ENCODE measurements around the gene DDX56. TPM values are rescaled to one million over a fixed set of nuclear protein-coding genes. Genes with fewer than 3 reads are reported as not detected.

The DDX56 gene
- total and polyA plus RNA-seq, 9 of the 15 experiments (the other 6 are each of a cell fraction or from before 2014, with no cell fraction given) = 33.0 to 145 (median 102) TPM

DNA sequence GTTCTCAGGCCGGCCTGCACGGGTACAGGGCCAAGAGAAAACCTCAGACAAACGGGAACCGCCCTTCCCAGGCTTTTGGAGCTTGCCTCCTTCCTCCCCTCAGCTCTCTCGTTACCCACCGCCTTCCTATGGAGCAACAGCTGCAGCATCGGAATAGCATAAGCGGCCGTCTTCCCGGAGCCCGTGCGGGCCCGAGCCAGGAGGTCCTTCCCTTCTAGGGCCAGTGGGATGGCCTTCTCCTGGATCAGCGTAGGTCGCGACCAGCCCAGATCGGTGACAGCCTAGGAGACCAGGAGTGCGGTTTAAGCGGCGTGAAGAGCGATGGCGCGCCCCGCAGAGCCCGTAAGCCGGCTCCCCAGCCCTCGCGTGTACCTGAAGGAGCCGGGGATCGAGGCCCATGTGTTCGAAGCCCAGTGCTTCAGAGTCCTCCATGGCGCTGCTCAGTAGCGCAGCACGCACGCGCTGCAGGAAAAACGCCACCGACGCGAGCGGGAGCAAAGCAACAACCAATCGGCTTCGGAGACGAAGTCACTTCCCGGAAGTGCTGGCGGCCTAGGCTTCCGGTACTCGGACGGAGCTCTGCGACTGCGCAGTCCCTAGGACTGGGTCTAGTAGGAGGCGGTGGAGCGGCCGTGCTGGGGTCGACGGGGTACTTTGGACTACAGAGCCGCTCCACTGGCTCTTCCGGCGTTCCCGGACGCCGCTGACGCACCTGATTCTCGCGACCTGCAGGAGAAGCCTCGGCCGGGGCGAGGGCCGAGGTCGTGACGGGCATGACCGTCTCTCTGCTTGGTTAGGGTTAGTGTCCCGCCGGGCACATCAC, at the start of gene DDX56 (continued):
- TF ChIP-seq FOSL1 (tag; conservative IDR thresholded peaks at IDR 0.05) (no peak), SREBF1 (IDR thresholded peaks at IDR 0.05; ENCODE audit: borderline replicate concordance, low read depth, low read length) (no peak), MAZ (CRISPR knock-in tag; conservative IDR thresholded peaks at IDR 0.05 in 1 of 2, IDR thresholded peaks at IDR 0.05 in 1 of 2) (peak in 1 of 2 experiments; percentile 68; a peak in 3 of 4 replicates), KAT8 (IDR thresholded peaks at IDR 0.05; ENCODE audit: low read depth) (no peak), NCOA2 (IDR thresholded peaks at IDR 0.05; ENCODE audit: partially characterized antibody in 2 of 2) (no peak), MEF2D (tag; conservative IDR thresholded peaks at IDR 0.05; ENCODE audit: low read depth) (0 out of 2 replicates have a peak, but pooled peaks have one; percentile 54), TAL1 (IDR thresholded peaks at IDR 0.05) (no peak), ZC3H4 (CRISPR knock-in tag; IDR thresholded peaks at IDR 0.05; ENCODE audit: borderline replicate concordance) (no peak), ZKSCAN1 (IDR thresholded peaks at IDR 0.05; ENCODE audit: low read depth, low read length) (peak; percentile 47; the same call in 1 of the 2 replicates), NFRKB (IDR thresholded peaks at IDR 0.05; ENCODE audit: low read depth) (peak; percentile 65), L3MBTL2 (IDR thresholded peaks at IDR 0.05) (peak; percentile 99), DPF2 (IDR thresholded peaks at IDR 0.05) (no peak), ETV5 (CRISPR knock-in tag; IDR thresholded peaks at IDR 0.05; ENCODE audit: low read depth) (peak; percentile 61; the same call in 1 of the 2 replicates)
- TF ChIP-seq, protein P1, sequence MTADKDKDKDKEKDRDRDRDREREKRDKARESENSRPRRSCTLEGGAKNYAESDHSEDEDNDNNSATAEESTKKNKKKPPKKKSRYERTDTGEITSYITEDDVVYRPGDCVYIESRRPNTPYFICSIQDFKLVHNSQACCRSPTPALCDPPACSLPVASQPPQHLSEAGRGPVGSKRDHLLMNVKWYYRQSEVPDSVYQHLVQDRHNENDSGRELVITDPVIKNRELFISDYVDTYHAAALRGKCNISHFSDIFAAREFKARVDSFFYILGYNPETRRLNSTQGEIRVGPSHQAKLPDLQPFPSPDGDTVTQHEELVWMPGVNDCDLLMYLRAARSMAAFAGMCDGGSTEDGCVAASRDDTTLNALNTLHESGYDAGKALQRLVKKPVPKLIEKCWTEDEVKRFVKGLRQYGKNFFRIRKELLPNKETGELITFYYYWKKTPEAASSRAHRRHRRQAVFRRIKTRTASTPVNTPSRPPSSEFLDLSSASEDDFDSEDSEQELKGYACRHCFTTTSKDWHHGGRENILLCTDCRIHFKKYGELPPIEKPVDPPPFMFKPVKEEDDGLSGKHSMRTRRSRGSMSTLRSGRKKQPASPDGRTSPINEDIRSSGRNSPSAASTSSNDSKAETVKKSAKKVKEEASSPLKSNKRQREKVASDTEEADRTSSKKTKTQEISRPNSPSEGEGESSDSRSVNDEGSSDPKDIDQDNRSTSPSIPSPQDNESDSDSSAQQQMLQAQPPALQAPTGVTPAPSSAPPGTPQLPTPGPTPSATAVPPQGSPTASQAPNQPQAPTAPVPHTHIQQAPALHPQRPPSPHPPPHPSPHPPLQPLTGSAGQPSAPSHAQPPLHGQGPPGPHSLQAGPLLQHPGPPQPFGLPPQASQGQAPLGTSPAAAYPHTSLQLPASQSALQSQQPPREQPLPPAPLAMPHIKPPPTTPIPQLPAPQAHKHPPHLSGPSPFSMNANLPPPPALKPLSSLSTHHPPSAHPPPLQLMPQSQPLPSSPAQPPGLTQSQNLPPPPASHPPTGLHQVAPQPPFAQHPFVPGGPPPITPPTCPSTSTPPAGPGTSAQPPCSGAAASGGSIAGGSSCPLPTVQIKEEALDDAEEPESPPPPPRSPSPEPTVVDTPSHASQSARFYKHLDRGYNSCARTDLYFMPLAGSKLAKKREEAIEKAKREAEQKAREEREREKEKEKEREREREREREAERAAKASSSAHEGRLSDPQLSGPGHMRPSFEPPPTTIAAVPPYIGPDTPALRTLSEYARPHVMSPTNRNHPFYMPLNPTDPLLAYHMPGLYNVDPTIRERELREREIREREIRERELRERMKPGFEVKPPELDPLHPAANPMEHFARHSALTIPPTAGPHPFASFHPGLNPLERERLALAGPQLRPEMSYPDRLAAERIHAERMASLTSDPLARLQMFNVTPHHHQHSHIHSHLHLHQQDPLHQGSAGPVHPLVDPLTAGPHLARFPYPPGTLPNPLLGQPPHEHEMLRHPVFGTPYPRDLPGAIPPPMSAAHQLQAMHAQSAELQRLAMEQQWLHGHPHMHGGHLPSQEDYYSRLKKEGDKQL (CRISPR knock-in tag; IDR thresholded peaks at IDR 0.05; ENCODE audit: borderline replicate concordance) = no peak
- TF ChIP-seq, protein P2, sequence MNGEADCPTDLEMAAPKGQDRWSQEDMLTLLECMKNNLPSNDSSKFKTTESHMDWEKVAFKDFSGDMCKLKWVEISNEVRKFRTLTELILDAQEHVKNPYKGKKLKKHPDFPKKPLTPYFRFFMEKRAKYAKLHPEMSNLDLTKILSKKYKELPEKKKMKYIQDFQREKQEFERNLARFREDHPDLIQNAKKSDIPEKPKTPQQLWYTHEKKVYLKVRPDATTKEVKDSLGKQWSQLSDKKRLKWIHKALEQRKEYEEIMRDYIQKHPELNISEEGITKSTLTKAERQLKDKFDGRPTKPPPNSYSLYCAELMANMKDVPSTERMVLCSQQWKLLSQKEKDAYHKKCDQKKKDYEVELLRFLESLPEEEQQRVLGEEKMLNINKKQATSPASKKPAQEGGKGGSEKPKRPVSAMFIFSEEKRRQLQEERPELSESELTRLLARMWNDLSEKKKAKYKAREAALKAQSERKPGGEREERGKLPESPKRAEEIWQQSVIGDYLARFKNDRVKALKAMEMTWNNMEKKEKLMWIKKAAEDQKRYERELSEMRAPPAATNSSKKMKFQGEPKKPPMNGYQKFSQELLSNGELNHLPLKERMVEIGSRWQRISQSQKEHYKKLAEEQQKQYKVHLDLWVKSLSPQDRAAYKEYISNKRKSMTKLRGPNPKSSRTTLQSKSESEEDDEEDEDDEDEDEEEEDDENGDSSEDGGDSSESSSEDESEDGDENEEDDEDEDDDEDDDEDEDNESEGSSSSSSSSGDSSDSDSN (IDR thresholded peaks at IDR 0.05; ENCODE audit: borderline replicate concordance in 1 of 2, low read depth in 2 of 2, low read length in 2 of 2) = 0 out of 4 replicates have a peak, but pooled peaks of 1 of the 2 experiments have one; percentile 47
- TF ChIP-seq, protein P3, sequence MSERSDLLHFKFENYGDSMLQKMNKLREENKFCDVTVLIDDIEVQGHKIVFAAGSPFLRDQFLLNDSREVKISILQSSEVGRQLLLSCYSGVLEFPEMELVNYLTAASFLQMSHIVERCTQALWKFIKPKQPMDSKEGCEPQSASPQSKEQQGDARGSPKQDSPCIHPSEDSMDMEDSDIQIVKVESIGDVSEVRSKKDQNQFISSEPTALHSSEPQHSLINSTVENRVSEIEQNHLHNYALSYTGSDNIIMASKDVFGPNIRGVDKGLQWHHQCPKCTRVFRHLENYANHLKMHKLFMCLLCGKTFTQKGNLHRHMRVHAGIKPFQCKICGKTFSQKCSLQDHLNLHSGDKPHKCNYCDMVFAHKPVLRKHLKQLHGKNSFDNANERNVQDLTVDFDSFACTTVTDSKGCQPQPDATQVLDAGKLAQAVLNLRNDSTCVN (CRISPR knock-in tag; IDR thresholded peaks at IDR 0.05) = no peak
- TF ChIP-seq, protein P4, sequence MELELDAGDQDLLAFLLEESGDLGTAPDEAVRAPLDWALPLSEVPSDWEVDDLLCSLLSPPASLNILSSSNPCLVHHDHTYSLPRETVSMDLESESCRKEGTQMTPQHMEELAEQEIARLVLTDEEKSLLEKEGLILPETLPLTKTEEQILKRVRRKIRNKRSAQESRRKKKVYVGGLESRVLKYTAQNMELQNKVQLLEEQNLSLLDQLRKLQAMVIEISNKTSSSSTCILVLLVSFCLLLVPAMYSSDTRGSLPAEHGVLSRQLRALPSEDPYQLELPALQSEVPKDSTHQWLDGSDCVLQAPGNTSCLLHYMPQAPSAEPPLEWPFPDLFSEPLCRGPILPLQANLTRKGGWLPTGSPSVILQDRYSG (tag; conservative IDR thresholded peaks at IDR 0.05; ENCODE audit: low read depth) = 0 out of 2 replicates have a peak, but pooled peaks have one; percentile 44
